Activated T-cell treated with anti-CD3 and anti-CD28 coated beads, Interleukin-2, amount 50 U/mL, for 72 hours (primary cell): Measurements from ENCODE around the gene ERCC6. TPM values are rescaled to one million over a fixed set of nuclear protein-coding genes. Genes with fewer than 3 reads are reported as not detected.
A peak's percentile ranks its signal among the peaks of the same experiment; 100 is the strongest.

Experiments used
- ATAC-seq, 2 donors: fragments of 150-1000 bp; cut with Tn5 transposase; replicated peaks in 1 of 2; 2 replicates each; pipeline ENCODE4 v1.10.0; 2021; ENCODE audit warnings: moderate library complexity in 2 of 2, mild to moderate bottlenecking in 1 of 2
- DNase-seq, 2 donors: peaks; one replicate each; pipeline ENCODE4 v3.0.0; 2021 to 2022; ENCODE audit warnings: mixed read lengths in 1 of 2
- H3K27ac Mint-ChIP-seq: one replicate; pipeline ENCODE4 v1.8.0; 2022; ENCODE audit warnings: mild to moderate bottlenecking, moderate library complexity, mixed read lengths
- H3K27me3 Mint-ChIP-seq: one replicate; pipeline ENCODE4 v1.8.0; 2022; ENCODE audit warnings: low read depth, mixed read lengths
- H3K36me3 Mint-ChIP-seq, 2 donors: one replicate each; pipeline ENCODE4 v1.8.0; 2022; ENCODE audit warnings: mixed read lengths in 2 of 2, mild to moderate bottlenecking in 1 of 2; ENCODE audit not compliant: insufficient read depth in 2 of 2
- H3K4me1 Mint-ChIP-seq: one replicate; pipeline ENCODE4 v1.8.0; 2022; ENCODE audit warnings: low read depth, mixed read lengths
- H3K4me3 Mint-ChIP-seq, 2 donors: one replicate each; pipeline ENCODE4 v1.8.0; 2022; ENCODE audit warnings: mild to moderate bottlenecking in 2 of 2, mixed read lengths in 2 of 2, moderate library complexity in 2 of 2
- H3K9me3 Mint-ChIP-seq, 2 donors: one replicate each; pipeline ENCODE4 v1.8.0; 2022; ENCODE audit warnings: mixed read lengths in 2 of 2
- total RNA-seq, 2 donors: library from RNA; stranded (reverse); gene quantifications; one replicate each; pipeline ENCODE4 v1.2.3, GENCODE V29; 2022

ERCC6 gene
- 10 to 100 TPM; 29.4 to 33.6 TPM for total RNA-seq

DNA sequence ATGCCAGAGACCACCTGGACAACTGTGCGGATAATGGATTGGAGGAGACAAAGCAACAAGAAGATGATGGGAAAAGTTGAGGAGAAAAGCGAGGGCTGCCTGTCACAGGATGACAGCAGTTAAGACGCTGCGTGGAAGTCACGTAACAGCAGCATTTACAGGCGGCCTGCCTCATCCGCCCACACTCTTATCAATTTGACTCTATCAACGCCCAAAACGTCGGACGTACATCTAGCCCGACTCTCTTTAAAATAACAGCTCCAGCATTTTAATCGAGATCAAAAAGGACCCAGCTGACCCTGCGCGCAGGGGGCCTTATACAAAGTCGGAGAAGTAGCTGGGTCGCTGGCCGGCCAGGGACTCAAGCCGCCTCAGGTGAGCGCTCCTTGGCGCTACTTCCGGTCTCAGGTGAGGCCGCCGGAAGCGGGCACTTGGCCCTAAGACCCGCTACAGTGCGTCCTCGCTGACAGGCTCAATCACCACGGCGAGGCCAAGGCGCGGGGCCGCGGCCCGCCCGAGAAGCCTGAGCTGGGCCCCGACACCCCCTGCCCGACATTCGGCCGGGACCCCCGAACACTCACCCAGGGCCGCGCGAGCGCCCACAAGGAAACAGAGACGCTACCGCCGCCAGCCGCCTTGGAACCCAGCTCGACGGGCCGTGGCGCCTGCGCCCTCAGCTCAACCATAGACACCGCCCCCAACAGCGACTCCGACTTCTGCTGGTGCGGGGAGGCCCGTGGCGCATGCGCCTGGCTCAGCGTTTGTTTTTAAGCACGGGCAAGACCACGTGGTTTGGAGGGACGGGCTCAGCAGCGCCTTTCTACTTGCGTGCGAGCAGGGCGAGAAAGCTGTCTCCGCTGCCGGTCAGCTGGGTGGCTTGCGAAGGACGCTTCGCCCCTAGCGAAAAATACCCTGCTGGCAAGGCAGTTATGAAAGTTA is at the start of gene ERCC6:
ERCC6 (minus strand) TSS at position 741 of the 939 bp plus-strand sequence.
- Mint-ChIP-seq H3K4me3 (peak within 1 kb of the TSS; percentile 80 to 89), H3K4me1 (peaks cover 56% of the 10 kb centered on the region), H3K27ac (peak within 1 kb of the TSS; percentile 93), H3K36me3 (peaks cover 5 to 6% of the 10 kb centered on the region in 2 donors), H3K27me3 (peaks cover 28% of the 10 kb centered on the region), H3K9me3 (peaks cover 1 to 3% of the 10 kb centered on the region in 2 donors)
- peak; percentile 93 to 94 for ATAC-seq
- DNase-seq: peak; percentile 96 to 97

GRCh38 chr10:49587981-49588380 is 49.1 kb upstream of the ERCC6 start:
- Mint-ChIP-seq H3K36me3 (peaks cover 1 to 4% of the 10 kb centered on the region in 2 donors), H3K27me3 (peaks cover 54% of the 10 kb centered on the region)
- no peak for ATAC-seq

DNA sequence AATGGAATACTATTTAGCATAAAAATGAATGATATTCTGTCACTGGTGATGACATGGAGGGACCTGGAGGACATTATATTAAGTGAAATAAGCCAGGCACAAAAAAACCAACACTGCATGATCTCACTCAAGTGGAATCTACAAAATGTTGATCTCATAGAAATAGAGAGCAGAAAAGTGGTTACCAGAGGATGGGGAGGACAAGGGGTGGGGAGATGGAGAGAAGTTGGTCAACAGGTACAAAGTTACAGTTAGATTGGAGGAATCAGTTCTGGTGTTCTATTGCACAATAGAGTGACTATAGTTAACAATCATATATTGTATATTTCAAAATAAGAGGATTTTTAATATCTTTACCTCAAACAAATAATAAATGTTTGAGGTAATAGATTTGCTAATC is 46.5 kb upstream of the ERCC6 start:
- Mint-ChIP-seq H3K4me1 (no peaks in the 10 kb centered on the region), H3K27me3 (peaks cover 61% of the 10 kb centered on the region), H3K4me3 (no peak overlapping the region), H3K27ac (no peak overlapping the region), H3K9me3 (peaks cover 2 to 4% of the 10 kb centered on the region in 2 donors), H3K36me3 (peaks cover 1 to 4% of the 10 kb centered on the region in 2 donors)
- DNase-seq (no peak), ATAC-seq (no peak)

More at GRCh38 chr10:49587981-49588380, 49.1 kb upstream of the ERCC6 start:
- Mint-ChIP-seq H3K27ac (no peak overlapping the region), H3K4me1 (peaks cover 2% of the 10 kb centered on the region), H3K9me3 (peaks cover 2 to 4% of the 10 kb centered on the region in 2 donors), H3K4me3 (no peak overlapping the region)
- no peak for DNase-seq

DNA sequence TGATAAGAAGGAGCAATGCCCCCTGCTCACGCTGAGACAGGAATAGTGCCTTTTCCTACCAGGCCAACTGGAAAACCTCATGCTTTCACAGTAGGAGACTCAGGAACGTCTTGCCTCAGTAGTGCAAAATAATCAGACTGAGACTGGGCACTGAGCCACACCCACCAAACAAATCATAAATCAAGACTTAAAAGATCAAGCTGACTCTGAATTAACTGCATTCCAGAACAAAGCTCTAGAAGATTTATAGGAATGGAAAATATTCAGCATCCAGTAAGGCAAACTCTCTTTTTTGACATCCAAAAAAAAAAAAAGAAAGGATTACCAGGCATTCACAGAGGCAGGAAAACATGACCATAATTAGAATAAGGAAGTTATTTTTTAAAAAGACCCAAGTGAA is 40.7 kb upstream of the ERCC6 start:
- no peaks in the 10 kb centered on the region for H3K9me3 Mint-ChIP-seq
- ATAC-seq: no peak
- H3K36me3 Mint-ChIP-seq: peaks cover 0 to 4% of the 10 kb centered on the region in 2 donors
- H3K4me3 Mint-ChIP-seq: no peak overlapping the region
- peaks cover 21% of the 10 kb centered on the region for H3K4me1 Mint-ChIP-seq
- no peak for DNase-seq
- no peak overlapping the region for H3K27ac Mint-ChIP-seq
- peaks cover 55% of the 10 kb centered on the region for H3K27me3 Mint-ChIP-seq

GRCh38 chr10:49578392-49578791 is 39.5 kb upstream of the ERCC6 start:
- Mint-ChIP-seq H3K4me1 (peaks cover 21% of the 10 kb centered on the region), H3K27me3 (peaks cover 43% of the 10 kb centered on the region), H3K27ac (no peak overlapping the region), H3K9me3 (no peaks in the 10 kb centered on the region), H3K4me3 (no peak overlapping the region), H3K36me3 (peaks cover 0 to 4% of the 10 kb centered on the region in 2 donors)
- DNase-seq: peak in 1 of 2 donors; percentile 21
- peak; percentile 44 to 57 for ATAC-seq

GRCh38 chr10:49577182-49577925 is 38.4 kb upstream of the ERCC6 start:
- H3K36me3 Mint-ChIP-seq: peaks cover 0 to 4% of the 10 kb centered on the region in 2 donors
- DNase-seq (no peak), ATAC-seq (peak; percentile 87 to 91)
- H3K9me3 Mint-ChIP-seq: no peaks in the 10 kb centered on the region
- H3K4me1 Mint-ChIP-seq: peaks cover 21% of the 10 kb centered on the region
- peaks cover 36% of the 10 kb centered on the region for H3K27me3 Mint-ChIP-seq
- no peak overlapping the region for H3K4me3 Mint-ChIP-seq
- no peak overlapping the region for H3K27ac Mint-ChIP-seq

DNA sequence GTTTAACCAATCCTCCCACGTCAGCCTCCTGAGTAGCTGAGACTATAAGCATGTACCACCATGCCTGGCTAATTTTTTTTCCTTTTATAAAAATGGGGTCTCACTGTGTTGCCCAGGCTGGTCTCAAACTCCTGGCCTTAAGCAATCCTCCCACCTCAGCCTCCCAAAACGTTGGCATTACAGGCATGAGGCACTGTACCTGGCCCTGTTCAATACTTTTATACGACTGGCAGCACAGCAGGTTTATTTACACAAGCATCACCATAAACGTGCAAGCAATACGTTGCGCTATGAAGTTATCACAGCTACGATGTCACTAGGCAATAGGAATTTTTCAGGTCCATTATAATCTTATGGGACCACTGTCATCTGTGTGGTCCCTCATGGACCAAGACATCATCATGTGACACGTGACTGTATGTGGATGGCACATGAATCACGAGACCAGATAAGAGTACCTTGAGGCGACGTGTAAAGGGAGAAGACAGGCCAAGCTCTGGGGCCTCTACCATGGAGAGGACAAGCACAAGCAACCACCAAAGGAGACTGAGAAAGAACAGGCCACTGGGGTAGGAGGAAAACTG is 36.7 kb upstream of the ERCC6 start:
- no peak overlapping the region for H3K4me3 Mint-ChIP-seq
- no peak overlapping the region for H3K27ac Mint-ChIP-seq
- no peaks in the 10 kb centered on the region for H3K9me3 Mint-ChIP-seq
- H3K27me3 Mint-ChIP-seq: peaks cover 30% of the 10 kb centered on the region
- no peak for ATAC-seq
- DNase-seq: no peak
- H3K36me3 Mint-ChIP-seq: peaks cover 0 to 4% of the 10 kb centered on the region in 2 donors
- peaks cover 34% of the 10 kb centered on the region for H3K4me1 Mint-ChIP-seq

DNA sequence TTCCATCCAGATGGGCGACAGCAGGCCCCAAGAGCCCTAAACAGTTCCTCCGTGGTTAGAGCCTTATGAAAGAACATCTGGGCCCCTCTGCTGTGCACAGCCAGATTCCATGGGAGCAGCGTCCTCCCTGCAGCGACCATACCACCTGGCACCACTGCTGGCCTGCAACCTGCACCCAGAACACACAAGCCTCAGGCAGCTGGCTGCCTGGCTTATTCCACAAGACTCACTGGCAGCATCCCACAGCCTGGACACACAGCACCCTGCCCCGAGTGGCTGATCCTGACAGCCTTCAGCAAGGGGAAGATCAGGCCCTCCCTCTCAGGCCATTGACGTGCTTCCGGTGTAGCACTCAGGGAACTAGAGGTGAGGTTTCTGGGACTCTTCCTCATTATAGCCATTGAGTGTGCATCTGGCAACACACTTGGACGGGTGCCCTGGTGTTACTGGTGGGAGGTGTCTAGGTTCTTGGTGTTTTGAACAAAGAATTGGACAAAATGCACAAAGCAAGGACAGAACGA is 33.7 kb upstream of the ERCC6 start:
- no peak overlapping the region for H3K27ac Mint-ChIP-seq
- peaks cover 2 to 3% of the 10 kb centered on the region in 2 donors for H3K9me3 Mint-ChIP-seq
- no peak for ATAC-seq
- H3K4me3 Mint-ChIP-seq: no peak overlapping the region
- peaks cover 56% of the 10 kb centered on the region for H3K4me1 Mint-ChIP-seq
- H3K36me3 Mint-ChIP-seq: peaks cover 3 to 4% of the 10 kb centered on the region in 2 donors
- peaks cover 26% of the 10 kb centered on the region for H3K27me3 Mint-ChIP-seq
- DNase-seq: no peak

DNA sequence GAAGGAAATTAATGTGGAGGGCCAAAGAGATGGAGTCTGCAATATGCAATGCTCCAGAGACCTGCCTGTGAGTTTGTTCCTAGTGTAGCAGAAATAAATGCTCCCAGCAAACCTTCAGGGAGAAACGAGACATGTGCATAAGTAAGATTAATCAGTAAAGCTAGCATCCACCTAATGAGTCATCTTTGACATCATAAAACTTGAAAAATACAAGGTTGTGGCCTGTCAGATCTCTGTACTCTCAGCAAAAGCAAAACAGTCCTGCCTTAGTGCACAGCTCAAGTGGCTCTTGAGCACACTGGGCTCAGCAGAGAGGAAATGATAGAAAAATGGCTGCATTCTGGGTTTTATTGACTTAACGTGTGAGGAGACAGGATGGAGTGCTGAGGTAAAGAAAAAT is 32.5 kb upstream of the ERCC6 start:
- no peak for DNase-seq
- H3K36me3 Mint-ChIP-seq: peaks cover 3% of the 10 kb centered on the region in 2 donors
- H3K27ac Mint-ChIP-seq: no peak overlapping the region
- no peak overlapping the region for H3K4me3 Mint-ChIP-seq
- H3K4me1 Mint-ChIP-seq: peaks cover 46% of the 10 kb centered on the region
- peaks cover 2 to 3% of the 10 kb centered on the region in 2 donors for H3K9me3 Mint-ChIP-seq
- peak; percentile 53 to 70 for ATAC-seq
- peaks cover 32% of the 10 kb centered on the region for H3K27me3 Mint-ChIP-seq

- peaks cover 0 to 3% of the 10 kb centered on the region in 2 donors for H3K36me3 Mint-ChIP-seq
- peaks cover 44% of the 10 kb centered on the region for H3K27me3 Mint-ChIP-seq
- peak overlapping the region; percentile 12 for H3K27ac Mint-ChIP-seq
- H3K4me1 Mint-ChIP-seq: peaks cover 41% of the 10 kb centered on the region
- H3K4me3 Mint-ChIP-seq: peak overlapping the region; percentile 1 to 14
- ATAC-seq (peak; percentile 38 to 51), DNase-seq (no peak)
- peaks cover 2 to 3% of the 10 kb centered on the region in 2 donors for H3K9me3 Mint-ChIP-seq
Measured at GRCh38 chr10:49569031-49569631, 30.2 kb upstream of the ERCC6 start.

- H3K4me3 Mint-ChIP-seq: peak overlapping the region; percentile 1 to 14
- H3K4me1 Mint-ChIP-seq: peaks cover 41% of the 10 kb centered on the region
- ATAC-seq (peak; percentile 76 to 83), DNase-seq (peak; percentile 14 to 22)
- H3K27me3 Mint-ChIP-seq: peaks cover 44% of the 10 kb centered on the region
- H3K9me3 Mint-ChIP-seq: peaks cover 2 to 3% of the 10 kb centered on the region in 2 donors
- no peak overlapping the region for H3K27ac Mint-ChIP-seq
- H3K36me3 Mint-ChIP-seq: peaks cover 0 to 3% of the 10 kb centered on the region in 2 donors
Measured at GRCh38 chr10:49568235-49568634, 29.3 kb upstream of the ERCC6 start.

- Mint-ChIP-seq H3K27me3 (peaks cover 44% of the 10 kb centered on the region), H3K27ac (no peak overlapping the region), H3K9me3 (peaks cover 2 to 3% of the 10 kb centered on the region in 2 donors), H3K4me1 (peaks cover 43% of the 10 kb centered on the region), H3K36me3 (peaks cover 0 to 3% of the 10 kb centered on the region in 2 donors), H3K4me3 (peak overlapping the region in 1 of 2 donors; percentile 1)
- ATAC-seq (peak in 1 of 2 donors; percentile 2), DNase-seq (no peak)
Measured at GRCh38 chr10:49567810-49568209, 28.9 kb upstream of the ERCC6 start.
